GM18508 (cell line): Measurements from ENCODE around the gene ZMYND11.
"Not testable (repeated sequence)": the region's sequence is repeated elsewhere in the genome, so short reads cannot be mapped to it uniquely, and the experiment has no call there.

Source experiments
- ATAC-seq: cut with Tn5 transposase; IDR thresholded peaks from one replicate; pipeline ENCODE4 v1.9.1; 2021; ENCODE audit warnings: moderate number of reproducible peaks; ENCODE audit not compliant: insufficient read depth, unreplicated experiment

The ZMYND11 gene

DNA sequence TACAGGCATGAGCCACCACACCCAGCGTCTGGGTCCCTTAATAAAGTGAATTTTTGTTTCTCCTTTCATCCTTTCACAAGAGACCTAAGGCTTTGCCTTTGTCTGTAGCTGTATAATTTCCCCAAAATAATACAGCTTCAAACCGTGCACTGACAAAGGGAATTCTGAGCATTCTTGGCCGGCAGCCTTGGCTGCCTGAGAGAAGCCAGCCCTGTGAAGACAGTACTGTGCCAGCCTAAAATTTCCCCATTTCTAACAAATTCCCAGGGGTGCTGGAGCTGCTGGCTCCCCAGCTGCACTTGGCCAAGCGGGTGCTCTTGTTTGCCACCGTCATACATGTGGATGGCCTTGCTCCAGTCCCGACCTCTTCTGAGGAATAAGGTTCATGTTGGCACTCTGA is 106.2 kb downstream of the ZMYND11 start:
- no peak for ATAC-seq

GRCh38 chr10:241966-242643 is 106.8 kb downstream of the ZMYND11 start:
- ATAC-seq, result no peak

DNA sequence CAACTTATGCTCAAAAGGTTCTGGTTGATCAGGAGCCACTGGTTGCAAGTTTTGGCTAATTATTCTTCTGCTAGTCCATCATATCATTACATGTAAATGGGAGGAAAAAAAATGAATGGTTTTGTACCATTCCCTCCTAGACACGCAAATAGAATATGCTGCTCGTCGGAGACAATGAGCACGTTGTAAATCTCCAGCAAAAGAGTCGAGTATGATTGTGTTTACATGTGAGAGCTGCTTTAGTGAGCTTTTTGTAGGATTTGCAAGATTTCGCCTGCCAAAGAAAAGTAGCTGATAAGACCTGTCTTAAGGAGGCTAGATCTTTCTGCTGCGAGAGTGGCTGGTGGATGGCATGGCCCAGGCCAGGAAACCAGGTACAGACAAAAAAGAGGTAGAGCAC is 109.0 kb downstream of the ZMYND11 start:
- ATAC-seq, result no peak

GRCh38 chr10:246431-246830 is 111.2 kb downstream of the ZMYND11 start:
- no peak for ATAC-seq

DNA sequence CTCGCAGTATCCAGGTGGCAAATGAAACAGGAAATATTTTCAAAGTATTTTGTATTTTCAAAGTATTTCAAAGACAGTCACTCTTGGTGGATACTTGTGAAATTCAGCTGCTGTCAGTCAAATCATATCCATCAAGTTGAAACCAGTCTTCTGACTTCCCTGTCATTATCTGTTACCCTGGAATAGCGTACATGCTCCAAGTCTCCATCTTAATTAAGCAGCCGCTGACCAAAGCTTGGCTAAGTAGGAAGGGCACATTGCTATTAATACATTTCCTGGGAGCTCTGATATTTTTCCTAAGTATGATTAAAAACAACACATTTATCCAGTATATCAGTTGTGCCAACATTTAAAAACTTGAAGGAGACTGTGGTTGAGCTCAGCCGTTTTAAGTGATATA is 112.2 kb downstream of the ZMYND11 start:
- no peak for ATAC-seq

DNA sequence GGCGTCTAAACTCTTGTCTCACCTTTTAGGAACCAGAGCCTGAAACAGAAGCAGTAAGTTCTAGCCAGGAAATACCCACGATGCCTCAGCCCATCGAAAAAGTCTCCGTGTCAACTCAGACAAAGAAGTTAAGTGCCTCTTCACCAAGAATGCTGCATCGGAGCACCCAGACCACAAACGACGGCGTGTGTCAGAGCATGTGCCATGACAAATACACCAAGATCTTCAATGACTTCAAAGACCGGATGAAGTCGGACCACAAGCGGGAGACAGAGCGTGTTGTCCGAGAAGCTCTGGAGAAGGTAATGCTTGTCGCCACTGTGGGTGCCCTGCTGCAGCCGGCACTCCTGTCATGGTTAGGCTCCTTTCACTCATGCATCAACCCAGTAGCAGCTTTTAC is 113.1 kb downstream of the ZMYND11 start:
- ATAC-seq, result no peak

DNA sequence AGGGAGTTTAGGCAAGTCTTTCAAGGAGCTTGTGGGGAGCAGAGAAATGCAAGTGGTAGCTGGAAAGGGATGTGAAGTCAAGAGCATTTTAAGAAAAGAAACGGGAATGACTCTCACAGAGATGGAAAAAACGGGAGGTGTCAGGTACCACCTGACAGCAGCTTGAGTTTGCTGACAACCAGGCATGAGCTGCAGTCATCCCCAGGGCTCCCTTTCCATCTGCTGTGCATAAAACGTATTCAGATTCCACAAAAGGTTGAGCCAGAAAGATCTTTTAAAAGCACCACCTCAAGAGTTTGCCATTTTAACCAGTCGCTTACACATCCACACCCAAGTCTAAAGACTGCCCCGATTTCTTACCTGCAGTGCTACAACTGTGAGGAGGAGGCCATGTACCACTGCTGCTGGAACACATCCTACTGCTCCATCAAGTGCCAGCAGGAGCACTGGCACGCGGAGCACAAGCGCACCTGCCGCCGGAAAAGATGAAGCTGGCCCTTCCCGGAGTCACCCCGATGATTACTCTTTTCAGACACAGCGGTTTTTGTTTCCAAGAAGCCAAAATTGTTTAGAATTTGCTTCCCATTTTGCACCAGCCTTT is 116.8 kb downstream of the ZMYND11 start:
- ATAC-seq, result no peak

DNA sequence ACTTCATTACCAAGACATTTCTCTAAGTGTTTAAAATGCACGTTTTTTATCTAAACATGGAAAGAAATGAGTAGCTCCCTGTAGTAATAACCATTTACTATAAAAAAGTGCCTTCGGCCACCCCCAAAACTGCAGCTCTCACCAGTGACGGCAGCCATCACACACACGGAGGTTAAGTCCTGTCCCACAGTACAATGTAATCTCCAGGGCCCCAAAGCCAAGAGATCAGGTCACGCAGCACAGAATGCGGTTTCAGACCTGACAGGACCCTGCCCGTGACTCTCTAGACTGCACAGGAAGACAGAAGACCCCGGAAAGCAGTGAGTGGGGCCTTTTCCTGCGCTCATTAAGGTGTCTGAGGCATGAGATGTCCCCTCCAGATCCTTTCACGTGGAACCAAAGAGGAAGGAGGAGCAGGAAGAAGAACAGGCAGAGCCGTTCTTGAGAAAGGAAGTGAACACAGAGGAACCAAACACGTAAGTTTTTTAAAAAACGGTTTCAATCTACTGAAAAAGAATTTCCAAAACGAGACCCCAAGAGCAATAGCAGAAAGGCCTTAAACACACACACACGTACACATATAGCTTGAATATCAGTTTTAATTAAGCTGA is 125.7 kb downstream of the ZMYND11 start:
- ATAC-seq, result no peak

GRCh38 chr10:264160-265073 is 129.2 kb downstream of the ZMYND11 start:
- not testable (repeated sequence) for ATAC-seq

DNA sequence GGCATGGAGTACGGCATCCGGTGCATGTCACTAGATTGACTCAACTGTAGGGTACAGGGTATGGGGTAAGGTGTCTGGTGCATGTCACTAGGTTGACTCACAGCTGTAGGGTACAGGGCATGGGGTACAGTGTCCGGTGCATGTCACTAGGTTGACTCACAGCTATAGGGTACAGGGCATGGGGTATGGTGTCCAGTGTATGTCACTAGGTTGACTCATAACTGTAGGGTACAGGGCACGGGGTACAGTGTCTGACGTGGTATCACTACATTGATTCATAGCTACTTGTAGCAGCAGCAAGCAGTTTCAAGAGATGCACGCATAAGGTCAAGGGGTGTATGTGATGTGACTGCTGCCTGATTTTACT is 129.8 kb downstream of the ZMYND11 start:
- not testable (repeated sequence) for ATAC-seq

DNA sequence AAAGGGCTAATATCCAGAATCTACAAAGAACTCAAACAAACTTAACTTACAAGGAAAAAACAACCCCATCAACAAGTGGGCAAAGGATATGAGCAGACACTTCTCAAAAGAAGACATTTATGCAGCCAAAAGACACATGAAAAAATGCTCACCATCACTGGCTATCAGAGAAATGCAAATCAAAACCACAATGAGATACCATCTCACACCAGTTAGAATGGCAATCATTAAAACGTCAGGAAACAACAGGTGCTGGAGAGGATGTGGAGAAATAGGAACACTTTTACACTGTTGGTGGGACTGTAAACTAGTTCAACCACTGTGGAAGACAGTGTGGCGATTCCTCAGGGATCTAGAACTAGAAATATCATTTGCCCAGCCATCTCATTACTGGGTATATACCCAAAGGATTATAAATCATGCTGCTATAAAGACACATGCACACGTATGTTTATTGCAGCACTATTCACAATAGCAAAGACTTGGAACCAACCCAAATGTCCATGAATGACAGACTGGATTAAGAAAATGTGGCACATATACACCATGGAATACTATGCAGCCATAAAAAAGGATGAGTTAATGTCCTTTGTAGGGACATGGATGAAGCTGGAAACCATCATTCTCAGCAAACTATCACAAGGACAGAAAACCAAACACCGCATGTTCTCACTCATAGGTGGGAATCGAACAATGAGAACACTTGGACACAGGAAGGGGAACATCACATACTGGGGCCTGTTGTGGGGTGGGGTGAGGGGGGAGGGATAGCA is 130.7 kb downstream of the ZMYND11 start:
- not testable (repeated sequence) for ATAC-seq

GRCh38 chr10:266974-267425 is 131.7 kb downstream of the ZMYND11 start:
- ATAC-seq, result no peak

GRCh38 chr10:267705-268104 is 132.4 kb downstream of the ZMYND11 start:
- ATAC-seq, result no peak

- no peak for ATAC-seq
Measured at GRCh38 chr10:269440-270074, 134.3 kb downstream of the ZMYND11 start.

DNA sequence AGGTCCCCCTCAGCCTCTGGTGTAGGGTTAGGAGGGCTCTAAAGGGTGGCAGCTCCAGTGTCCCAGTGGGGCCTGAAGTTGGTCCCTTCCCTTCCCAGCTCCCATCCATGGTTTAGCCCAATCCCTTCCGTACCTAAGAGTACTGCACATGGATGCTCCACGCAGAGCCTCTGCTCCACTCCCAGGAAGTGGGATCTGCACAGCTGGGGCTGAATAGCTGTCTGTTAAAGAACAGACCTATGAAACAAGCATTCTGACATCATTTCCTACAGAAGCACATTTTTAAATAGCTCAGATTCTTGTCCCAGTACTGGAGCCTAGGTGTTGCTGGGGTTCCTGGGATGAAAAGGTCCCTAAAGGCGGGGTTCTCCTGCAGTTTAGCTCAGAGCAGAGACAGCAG is 135.9 kb downstream of the ZMYND11 start:
- ATAC-seq, result no peak

DNA sequence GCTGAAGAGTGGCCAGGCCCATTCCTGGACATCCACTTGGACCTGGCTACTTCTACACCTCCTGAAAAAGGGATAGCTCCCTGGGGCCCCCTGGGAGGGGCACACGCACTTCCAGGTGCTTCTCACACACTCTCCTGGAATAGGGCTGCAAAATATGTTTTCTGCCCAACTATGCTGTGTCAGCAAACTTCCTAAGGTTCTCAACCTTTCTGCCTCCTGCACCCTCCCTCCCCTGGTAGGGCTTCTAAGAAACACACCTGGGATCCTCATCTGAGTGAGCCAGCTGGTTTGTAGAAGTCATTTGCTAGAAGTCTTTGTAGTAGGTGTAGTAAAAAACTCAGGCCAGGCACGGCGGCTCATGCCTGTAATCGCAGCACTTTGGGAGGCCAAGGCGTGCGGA is 136.5 kb downstream of the ZMYND11 start:
- no peak for ATAC-seq

DNA sequence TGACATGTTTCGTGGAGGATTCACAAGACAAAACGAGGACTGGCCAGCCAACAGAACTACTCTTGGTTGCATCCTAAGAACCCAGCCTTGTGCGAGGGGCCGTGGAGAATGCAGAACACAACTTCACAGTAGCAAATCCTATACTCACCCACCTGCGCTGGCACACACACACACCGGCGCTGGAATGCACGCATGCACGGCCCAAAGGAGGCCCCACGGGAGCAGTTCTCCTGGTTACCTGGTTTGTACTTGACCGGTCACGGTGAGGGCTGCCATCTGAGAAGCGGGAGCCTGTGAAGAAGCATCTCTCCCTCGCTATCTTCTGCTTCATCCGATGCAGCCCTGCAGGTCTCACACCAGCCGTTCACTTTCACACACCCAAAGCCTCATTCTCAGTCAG is 137.8 kb downstream of the ZMYND11 start:
- ATAC-seq, result no peak

DNA sequence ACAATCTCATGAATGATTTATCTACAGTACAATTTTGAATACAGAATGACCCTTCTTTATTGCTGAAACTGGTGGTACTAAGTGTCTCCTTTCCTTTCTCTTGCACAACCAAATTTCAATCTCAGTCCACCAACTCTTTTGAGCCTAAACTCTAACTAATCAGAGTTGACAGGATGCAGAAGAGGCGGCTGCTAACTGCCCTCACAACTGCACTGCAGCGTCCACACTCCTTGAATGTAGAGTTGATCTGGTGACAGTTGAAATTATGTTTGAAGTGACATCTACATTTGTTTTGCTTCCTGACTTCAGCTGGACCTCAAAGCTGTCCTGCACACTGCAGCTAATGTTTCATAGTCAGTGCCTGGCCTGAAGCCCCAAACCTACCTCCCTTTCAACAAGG is 139.6 kb downstream of the ZMYND11 start:
- no peak for ATAC-seq

DNA sequence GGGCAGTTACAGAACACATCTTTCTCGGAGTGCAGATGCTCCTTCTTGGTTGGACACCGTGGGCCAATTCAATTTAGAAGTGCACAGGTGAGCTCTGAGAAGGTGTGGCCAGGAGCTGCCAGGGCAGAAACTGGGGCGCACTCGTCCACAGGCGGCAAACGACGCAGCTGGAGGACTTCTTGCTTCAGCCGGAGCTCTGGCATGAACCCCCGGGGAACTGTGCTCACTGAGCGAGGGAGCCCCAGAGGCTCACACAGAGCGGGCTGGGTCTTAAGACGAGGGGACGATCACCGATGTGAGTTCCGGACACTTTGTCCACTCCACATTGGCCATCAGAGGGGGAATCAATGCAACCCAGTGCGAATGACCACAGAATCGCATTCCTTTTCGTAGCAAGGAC is 140.4 kb downstream of the ZMYND11 start:
- no peak for ATAC-seq

DNA sequence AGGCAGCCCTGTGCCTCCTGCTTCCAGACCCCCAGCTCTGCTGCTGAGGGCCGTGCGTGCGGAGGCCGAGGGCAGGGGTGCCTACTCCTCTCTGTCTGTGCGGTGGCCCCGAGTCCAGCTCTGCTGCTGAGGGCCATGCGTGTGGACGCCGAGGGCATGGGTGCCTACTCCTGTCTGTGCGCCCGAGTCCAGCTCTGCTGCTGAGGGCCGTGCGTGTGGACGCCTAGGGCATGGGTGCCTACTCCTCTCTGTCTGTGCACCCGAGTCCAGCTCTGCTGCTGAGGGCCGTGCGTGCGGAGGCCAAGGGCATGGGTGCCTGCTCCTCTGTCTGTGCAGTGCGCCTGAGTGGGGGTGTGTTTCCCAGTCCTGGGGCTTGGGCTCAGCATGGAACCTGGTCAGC is 142.7 kb downstream of the ZMYND11 start:
- ATAC-seq, result no peak
